Measurements from ENCODE around the gene KIRREL3.

Gene KIRREL3

GRCh38 chr11:126394036-126394435, 606.5 kb downstream of the KIRREL3 start:
- peak overlapping the region; percentile 80 for H3K27ac ChIP-seq (replicated peaks)
- no peak for TF ChIP-seq CTCF (IDR thresholded peaks at IDR 0.05; ENCODE audit: insufficient read depth, low read length)
- no peak for TF ChIP-seq POLR2AphosphoS5 (IDR thresholded peaks at IDR 0.05; ENCODE audit: low read depth)
- TF ChIP-seq SPI1 (IDR thresholded peaks at IDR 0.05; ENCODE audit: borderline replicate concordance, low read depth): no peak
- no peak for TF ChIP-seq GABPA (IDR thresholded peaks at IDR 0.05; ENCODE audit: low read depth)
- TF ChIP-seq REST (IDR thresholded peaks at IDR 0.05; ENCODE audit: insufficient replicate concordance, low read depth): no peak
- no peak overlapping the region for H3K4me3 ChIP-seq (replicated peaks; ENCODE audit: insufficient read depth, low read length)
- no peak for DNase-seq (ENCODE audit: low read depth in 1 of 2, low spot score in 1 of 2)
- H3K27me3 ChIP-seq (ENCODE audit: insufficient read depth, poor library complexity, severe bottlenecking): no peaks in the 10 kb centered on the region

- DNase-seq (ENCODE audit: low read depth in 1 of 2, low spot score in 1 of 2): no peak
- Histone ChIP-seq H3K27ac (replicated peaks) (peak overlapping the region; percentile 80), H3K4me3 (replicated peaks; ENCODE audit: insufficient read depth, low read length) (no peak overlapping the region), H3K27me3 (ENCODE audit: insufficient read depth, poor library complexity, severe bottlenecking) (no peaks in the 10 kb centered on the region)
- TF ChIP-seq SPI1 (IDR thresholded peaks at IDR 0.05; ENCODE audit: borderline replicate concordance, low read depth) (no peak), GABPA (IDR thresholded peaks at IDR 0.05; ENCODE audit: low read depth) (no peak), REST (IDR thresholded peaks at IDR 0.05; ENCODE audit: insufficient replicate concordance, low read depth) (no peak), POLR2AphosphoS5 (IDR thresholded peaks at IDR 0.05; ENCODE audit: low read depth) (no peak), CTCF (IDR thresholded peaks at IDR 0.05; ENCODE audit: insufficient read depth, low read length) (no peak)
Observed at GRCh38 chr11:126393143-126393542, 607.4 kb downstream of the KIRREL3 start.

- Histone ChIP-seq H3K27ac (replicated peaks) (peak overlapping the region; percentile 80), H3K27me3 (ENCODE audit: insufficient read depth, poor library complexity, severe bottlenecking) (no peaks in the 10 kb centered on the region), H3K4me3 (replicated peaks; ENCODE audit: insufficient read depth, low read length) (no peak overlapping the region)
- peak; percentile 31; the same call in 1 of the 2 replicates for TF ChIP-seq SPI1 (IDR thresholded peaks at IDR 0.05; ENCODE audit: borderline replicate concordance, low read depth)
- TF ChIP-seq CTCF (IDR thresholded peaks at IDR 0.05; ENCODE audit: insufficient read depth, low read length): no peak
- TF ChIP-seq GABPA (IDR thresholded peaks at IDR 0.05; ENCODE audit: low read depth): no peak
- peak; percentile 24 for TF ChIP-seq REST (IDR thresholded peaks at IDR 0.05; ENCODE audit: insufficient replicate concordance, low read depth)
- TF ChIP-seq POLR2AphosphoS5 (IDR thresholded peaks at IDR 0.05; ENCODE audit: low read depth): peak; percentile 81
- DNase-seq (ENCODE audit: low read depth in 1 of 2, low spot score in 1 of 2): peak in 1 of 2 experiments; percentile 90
Observed at GRCh38 chr11:126392633-126393013, 607.9 kb downstream of the KIRREL3 start.

Measured in HL-60 (cell line).